VCaP (cell line): ENCODE measurements around the gene TST.

Source experiments
- H3K27ac ChIP-seq: fragments of 450-650 bp; 2 replicates; pipeline ENCODE4 v1.5.1; 2017
- CTCF ChIP-seq: fragments of 450-650 bp; conservative IDR thresholded peaks from 2 replicates; pipeline ENCODE4 v1.5.1; 2017; ENCODE audit warnings: mild to moderate bottlenecking, moderate library complexity

The TST gene

GRCh38 chr22:36977947-36978660 lies 41.1 kb downstream of the TST start:
- peak; percentile 92 for TF ChIP-seq CTCF
- H3K27ac ChIP-seq, result peak overlapping the region; percentile 50; the same call in 1 of the 2 replicates

GRCh38 chr22:36977401-36977861 lies 41.8 kb downstream of the TST start:
- H3K27ac ChIP-seq, result peak overlapping the region; percentile 50; the same call in 1 of the 2 replicates
- TF ChIP-seq CTCF, result no peak

GRCh38 chr22:36976606-36977005 lies 42.6 kb downstream of the TST start:
- H3K27ac ChIP-seq, result no peak overlapping the region
- no peak for TF ChIP-seq CTCF

GRCh38 chr22:36971341-36972125 lies 47.7 kb downstream of the TST start:
- TF ChIP-seq CTCF, result no peak
- peak overlapping the region; percentile 57 for H3K27ac ChIP-seq

- no peak overlapping the region for H3K27ac ChIP-seq
- no peak for TF ChIP-seq CTCF
Measured at GRCh38 chr22:36968249-36968964, 50.8 kb downstream of the TST start.

- H3K27ac ChIP-seq, result no peak overlapping the region
- no peak for TF ChIP-seq CTCF
Measured at GRCh38 chr22:36966851-36967540, 52.3 kb downstream of the TST start.

GRCh38 chr22:36965696-36966095 lies 53.6 kb downstream of the TST start:
- no peak overlapping the region for H3K27ac ChIP-seq
- no peak for TF ChIP-seq CTCF
